Head of caudate nucleus (tissue), 42 donors: ENCODE results near the gene S100P.

Experiments used
- DNase-seq, 42 donors: peaks; one replicate each; pipeline versions ENCODE4 v3.0.0 to v3.0.0-alpha.2; 2020 to 2021; ENCODE audit warnings: mixed read lengths in 7 of 42
- intact Hi-C: fragments of 100-400 bp; cut with DNase I; formaldehyde crosslinking; loops from one replicate; pipeline ENCODE4 v1.15.0; 2022

The S100P gene

GRCh38 chr4:6694177-6694901 is 661 bp downstream of the S100P start:
- intact Hi-C loops, result no loop called here
- DNase-seq, result no peak

DNA sequence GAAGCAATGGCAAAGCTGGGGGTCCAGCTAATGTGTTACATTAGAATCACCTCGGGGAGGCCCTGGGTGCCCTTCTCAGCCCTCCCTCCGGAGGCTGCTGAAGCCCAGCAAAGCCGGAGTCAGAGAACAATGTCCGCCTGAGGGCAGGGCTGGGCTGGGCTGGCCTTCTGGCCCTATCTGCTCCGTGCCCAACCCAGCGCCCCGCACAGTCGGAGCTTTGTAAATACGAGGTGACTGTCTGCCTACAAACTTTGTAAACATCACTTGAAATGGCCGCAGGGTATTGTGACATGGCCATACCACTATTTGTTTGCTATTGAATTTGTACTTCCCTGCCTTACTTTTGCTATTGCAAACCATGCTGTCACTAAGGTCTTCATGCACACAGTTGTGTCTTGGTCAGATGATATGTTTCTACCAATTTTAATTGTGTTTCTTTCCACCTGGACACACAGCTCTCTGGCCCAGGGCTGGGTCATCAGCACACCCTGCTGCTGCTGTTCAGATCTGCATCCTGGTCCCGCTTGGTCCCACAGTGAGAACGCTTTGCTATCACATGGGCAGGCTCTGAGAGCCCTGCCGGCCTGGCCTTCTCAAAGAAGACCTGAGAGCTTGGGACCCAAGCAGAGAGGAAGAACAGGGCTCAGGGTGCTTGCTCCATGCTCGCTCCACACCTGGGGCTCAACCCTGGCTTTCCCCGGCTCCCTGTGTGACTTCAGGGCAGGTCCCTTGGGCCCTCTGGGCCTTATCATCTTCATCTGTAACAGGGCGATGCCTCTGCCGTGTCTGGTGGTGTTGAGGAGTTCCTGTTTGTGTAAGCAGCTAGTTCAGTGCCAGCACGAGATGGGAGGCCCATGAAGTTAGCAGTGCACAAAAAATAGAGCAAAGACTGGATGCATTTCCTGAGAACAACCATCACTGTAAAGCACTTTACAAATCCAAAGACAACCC is 2.3 kb downstream of the S100P start:
- DNase-seq, result no peak
- intact Hi-C loops, result no loop called here

DNA sequence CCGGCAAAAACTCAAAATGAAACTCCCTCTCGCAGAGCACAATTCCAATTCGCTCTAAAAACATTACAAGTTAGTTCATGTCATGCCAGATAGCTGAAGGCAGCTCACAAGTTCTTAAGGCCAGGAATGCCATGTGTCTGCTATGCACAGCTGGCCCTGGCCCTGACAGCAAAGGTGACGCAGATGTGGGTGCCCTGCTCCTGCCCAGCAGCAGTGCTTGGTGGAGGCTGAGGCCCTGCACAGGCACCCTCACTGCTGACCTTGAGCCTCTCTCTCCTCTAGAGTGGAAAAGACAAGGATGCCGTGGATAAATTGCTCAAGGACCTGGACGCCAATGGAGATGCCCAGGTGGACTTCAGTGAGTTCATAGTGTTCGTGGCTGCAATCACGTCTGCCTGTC is 2.9 kb downstream of the S100P start:
- intact Hi-C loops, result no loop called here

GRCh38 chr4:6697131-6697530 is 3.5 kb downstream of the S100P start:
- DNase-seq, result no peak
- intact Hi-C loops, result no loop called here

More for the DNA sequence above, 2.9 kb downstream of the S100P start:
- DNase-seq, result no peak

GRCh38 chr4:6699388-6699787 is 5.7 kb downstream of the S100P start:
- no peak for DNase-seq
- intact Hi-C loops, result no loop called here

- intact Hi-C loops, result no loop called here
- no peak for DNase-seq
These were observed 6.2 kb downstream of the S100P start for GRCh38 chr4:6699903-6700302.

- no peak for DNase-seq
- intact Hi-C loops, result no loop called here
These were observed 7.7 kb downstream of the S100P start for GRCh38 chr4:6701371-6701770.

GRCh38 chr4:6702761-6703160 is 9.1 kb downstream of the S100P start:
- intact Hi-C loops, result no loop called here
- no peak for DNase-seq

DNA sequence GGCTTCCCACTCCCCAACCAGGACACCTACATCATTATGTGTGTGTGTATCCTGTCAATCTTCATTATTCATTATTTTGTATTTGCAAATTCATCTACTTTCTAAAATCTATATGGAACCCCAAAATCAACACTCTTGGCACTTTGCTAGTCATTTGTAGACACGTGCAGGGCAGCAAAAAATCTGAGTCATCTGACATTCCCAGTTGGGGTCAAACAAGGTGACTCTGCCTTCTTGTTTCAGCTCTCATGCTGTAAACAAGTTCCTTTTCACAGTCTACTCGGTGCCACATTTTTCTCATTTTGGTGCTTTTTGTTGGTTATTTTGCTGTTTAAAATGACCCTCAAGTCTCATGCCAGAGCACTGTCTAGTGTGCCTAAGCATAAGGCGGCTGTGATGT is 10.1 kb downstream of the S100P start:
- no peak for DNase-seq
- intact Hi-C loops, result no loop called here

GRCh38 chr4:6705646-6706045 is 12.0 kb downstream of the S100P start:
- no peak for DNase-seq
- intact Hi-C loops, result no loop called here

DNA sequence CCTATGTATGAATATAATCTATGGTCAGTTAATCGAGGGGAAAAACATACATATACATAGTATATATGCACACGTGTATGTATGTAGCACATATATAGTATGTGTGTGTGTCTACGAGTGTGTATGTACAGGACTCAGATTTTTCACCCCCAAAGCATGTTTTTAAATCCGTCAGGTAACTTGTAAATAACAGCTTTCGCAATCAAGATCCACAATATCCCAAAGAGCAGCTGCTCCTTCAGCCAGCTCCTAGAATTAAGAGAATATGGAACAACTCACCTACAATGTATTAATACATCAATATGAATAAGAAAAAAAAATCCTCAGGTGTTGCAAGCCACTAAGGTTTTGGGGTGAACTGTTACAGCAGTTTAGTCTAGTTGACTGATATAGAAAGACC is 12.5 kb downstream of the S100P start:
- no peak for DNase-seq
- intact Hi-C loops, result no loop called here

DNA sequence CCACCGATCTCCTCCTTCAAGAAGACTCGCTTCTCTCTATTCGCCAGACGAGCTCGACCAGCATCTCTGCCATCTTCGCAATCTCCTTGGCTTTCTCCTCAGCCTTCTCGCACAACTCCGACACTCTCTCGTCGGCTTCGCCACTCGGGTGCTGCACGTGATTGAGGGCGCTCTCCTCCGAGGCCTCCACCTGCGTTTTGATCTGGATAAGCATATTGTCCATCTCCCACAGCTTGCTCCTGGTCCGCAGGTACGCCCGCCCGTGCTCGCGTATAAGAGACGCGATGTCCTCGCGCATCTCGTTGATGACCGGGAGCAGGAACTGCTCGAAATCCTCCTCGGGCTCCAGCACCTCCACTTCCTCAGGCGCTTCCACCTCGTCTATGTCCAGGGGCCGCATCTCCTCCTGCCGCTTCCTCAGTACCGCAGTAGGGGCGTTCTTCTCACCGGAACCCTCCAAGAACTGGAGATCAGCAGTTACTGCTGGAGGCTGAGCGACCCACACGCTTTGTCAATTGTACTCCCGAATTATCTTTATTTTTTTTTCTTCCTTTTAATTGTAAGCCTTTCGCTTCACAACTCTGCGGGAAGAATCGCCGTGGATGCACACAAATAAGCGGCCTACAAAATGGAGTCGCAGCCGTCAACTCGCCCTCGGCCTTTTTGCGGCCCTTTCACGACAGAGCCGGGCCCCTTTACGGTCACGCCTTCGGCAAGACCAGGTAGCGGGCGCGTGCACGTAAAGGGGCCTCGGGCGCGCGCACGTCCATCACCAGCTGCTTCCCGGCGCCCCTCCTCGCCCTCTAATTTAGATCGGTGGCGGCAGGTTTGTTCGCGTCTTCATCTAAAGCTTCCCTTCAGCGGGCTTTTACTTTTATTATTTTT is 15.8 kb downstream of the S100P start, which contains the start of gene MRFAP1L1:
Gene MRFAP1L1 (minus strand): TSS at position 636 of the 885 bp plus-strand sequence. CDS start 236 bp downstream, at position 400.
- DNase-seq, result peak; percentile 90 to 99 (median 96)
- intact Hi-C loops, result loop anchor here (2.0 to 10.0 kb wide), 2 partner anchors 69 to 275 kb away; partner anchors contain the start of gene MRFAP1

DNA sequence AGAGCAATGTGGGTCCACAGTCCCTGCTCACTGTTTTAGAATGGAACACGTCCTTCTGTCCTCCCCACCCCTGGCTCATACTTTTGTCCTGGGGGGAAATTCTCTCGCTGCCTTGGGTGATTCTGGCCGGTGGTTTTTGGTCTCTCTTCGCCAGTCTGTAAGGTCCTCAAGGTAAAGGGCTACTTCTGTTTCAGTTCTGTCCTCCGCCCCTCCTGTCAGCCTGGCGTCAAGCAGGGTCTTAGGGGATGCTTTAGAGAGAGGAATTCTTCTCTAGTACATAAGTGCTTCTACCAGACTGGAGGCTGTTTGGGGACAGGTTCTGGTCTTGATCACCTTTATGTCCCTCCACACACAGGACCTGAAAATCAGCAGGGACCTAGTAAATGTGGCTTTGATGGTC is 16.6 kb downstream of the S100P start:
- intact Hi-C loops, result loop anchor here (10.0 kb wide), 1 partner anchor 275 kb away; no protein-coding TSS in a partner anchor
- DNase-seq, result peak in 1 of 42 donors; percentile 2

- DNase-seq, result no peak
- intact Hi-C loops, result loop anchor here (10.0 kb wide), 1 partner anchor 274 kb away; no protein-coding TSS in a partner anchor
These were observed 17.3 kb downstream of the S100P start for GRCh38 chr4:6710996-6711395.

- intact Hi-C loops, result loop anchor here (10.0 kb wide), 1 partner anchor 270 kb away; no protein-coding TSS in a partner anchor
- no peak for DNase-seq
These were observed 21.3 kb downstream of the S100P start for GRCh38 chr4:6714954-6715353.

DNA sequence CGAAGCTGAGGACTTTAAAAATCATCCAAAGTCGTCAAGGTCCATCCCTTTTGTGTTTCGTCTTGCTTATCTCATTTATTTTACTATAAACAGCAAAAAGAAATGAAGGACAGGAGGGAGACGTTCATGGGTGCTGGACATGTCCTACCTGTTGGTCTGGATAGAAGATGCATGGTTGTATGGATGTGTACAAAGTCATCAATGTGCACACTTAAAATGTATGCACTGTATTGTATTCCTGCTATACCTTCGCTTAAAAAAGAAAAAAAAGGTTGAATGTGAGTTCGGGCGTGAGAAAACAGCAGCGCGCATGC is 22.0 kb downstream of the S100P start:
- intact Hi-C loops, result loop anchor here (2.0 to 10.0 kb wide), 2 partner anchors 67 to 269 kb away; partner anchors contain the start of gene KIAA0232
- no peak for DNase-seq

GRCh38 chr4:6716018-6716911 is 22.6 kb downstream of the S100P start, which contains the start of gene BLOC1S4:
Gene BLOC1S4 (plus strand): TSS chr4:6716174. CDS start chr4:6716210, 36 bp downstream.
- intact Hi-C loops, result loop anchor here (2.0 to 10.0 kb wide), 2 partner anchors 67 to 269 kb away; partner anchors contain the start of gene KIAA0232
- DNase-seq, result peak; percentile 73 to 94 (median 88)
